H1 (cell line): ENCODE measurements around the gene FJX1. TPM values are rescaled to one million over a fixed set of nuclear protein-coding genes. Genes with fewer than 3 reads are reported as not detected.

Experiments used
- CTCF ChIA-PET: fragments of 300-600 bp; sonication (Branson Sonifier 250); formaldehyde crosslinking; loops from one replicate; lab custom pipeline; 2021; ENCODE audit not compliant: partially characterized antibody; lab: Charles Lee
- POLR2A ChIA-PET: fragments of 300-600 bp; sonication (Branson Sonifier 250); formaldehyde crosslinking; loops from one replicate; lab custom pipeline; 2021; ENCODE audit warnings: inconsistent platforms; ENCODE audit not compliant: partially characterized antibody; lab: Charles Lee
- DNase-seq, 2 experiments: peaks; one replicate each; pipeline versions ENCODE4 v3.0.0 to v3.0.0-alpha.2; 2010 to 2022; ENCODE audit warnings: low spot score in 2 of 2, low read depth in 1 of 2, mixed read lengths in 1 of 2
- FAIRE-seq: peaks from 2 replicates; lab custom pipeline; 2011; peaks lifted over from hg19 to GRCh38; lab: Jason Lieb, UNC
- H2AFZ ChIP-seq: 2 replicates; pipeline ENCODE4 v1.8.1; 2012; ENCODE audit warnings: low read length, inconsistent platforms
- H2AK5ac ChIP-seq: 2 replicates; pipeline ENCODE4 v1.6.1; 2013; ENCODE audit warnings: low read depth, low read length
- H2BK120ac ChIP-seq: replicated peaks from 2 replicates; pipeline ENCODE3; 2013; ENCODE audit warnings: low read depth, low read length, inconsistent platforms
- H2BK12ac ChIP-seq: 2 replicates; pipeline ENCODE4 v1.6.1; 2013; ENCODE audit warnings: low read depth, low read length
- H2BK15ac ChIP-seq: 2 replicates; pipeline ENCODE4 v1.6.1; 2013; ENCODE audit warnings: low read length
- H2BK20ac ChIP-seq: 2 replicates; pipeline ENCODE4 v1.6.1; 2013; ENCODE audit warnings: low read length
- H2BK5ac ChIP-seq: 2 replicates; pipeline ENCODE4 v1.6.1; 2013; ENCODE audit warnings: low read depth, low read length
- H3K14ac ChIP-seq: 2 replicates; pipeline ENCODE4 v1.6.1; 2013; ENCODE audit warnings: inconsistent platforms; ENCODE audit not compliant: insufficient read length
- H3K18ac ChIP-seq: 2 replicates; pipeline ENCODE4 v1.6.1; 2013; ENCODE audit warnings: low read length; ENCODE audit errors: extremely low read depth
- H3K23ac ChIP-seq: 2 replicates; pipeline ENCODE4 v1.6.1; 2013; ENCODE audit warnings: inconsistent platforms; ENCODE audit not compliant: insufficient read length
- H3K23me2 ChIP-seq: 2 replicates; pipeline ENCODE4 v1.6.1; 2013; ENCODE audit warnings: low read depth, low read length
- H3K27ac ChIP-seq: 2 replicates; pipeline ENCODE4 v1.6.1; 2011; ENCODE audit warnings: low read depth, low read length, inconsistent platforms
- H3K27me3 ChIP-seq, 4 experiments: replicated peaks in 1 of 4; 1 replicate in 1 of 4; 2 replicates in 3 of 4; pipeline versions ENCODE4 v1.6.1 to v1.8.1; 2011 to 2013; ENCODE audit warnings: low read length in 3 of 4, mild to moderate bottlenecking in 3 of 4, inconsistent platforms in 2 of 4, mixed read lengths in 2 of 4, moderate library complexity in 1 of 4; ENCODE audit not compliant: control insufficient read depth in 3 of 4, insufficient read depth in 3 of 4; ENCODE audit errors: extremely low read depth in 1 of 4
- H3K36me3 ChIP-seq, 4 experiments: 2 replicates each; pipeline versions ENCODE4 v1.6.1 to v1.8.1; 2011 to 2013; ENCODE audit warnings: mild to moderate bottlenecking in 4 of 4, low read length in 3 of 4, moderate library complexity in 2 of 4, control low read depth in 1 of 4, inconsistent platforms in 1 of 4; ENCODE audit not compliant: insufficient read depth in 4 of 4, control insufficient read depth in 2 of 4
- H3K4ac ChIP-seq: replicated peaks from 2 replicates; pipeline ENCODE3; 2013; ENCODE audit warnings: low read length, low read depth, mixed read lengths, inconsistent platforms; ENCODE audit not compliant: insufficient read length
- H3K4me1 ChIP-seq, 4 experiments: replicated peaks in 1 of 4; 1 replicate in 1 of 4; 2 replicates in 3 of 4; pipeline versions ENCODE4 v1.6.1 to v1.8.1; 2011 to 2013; ENCODE audit warnings: low read length in 3 of 4, inconsistent platforms in 2 of 4, mixed read lengths in 1 of 4; ENCODE audit not compliant: insufficient read depth in 4 of 4, control insufficient read depth in 3 of 4
- H3K4me2 ChIP-seq, 2 experiments: 2 replicates each; pipeline versions ENCODE4 v1.6.1 to v1.8.1; 2011 to 2013; ENCODE audit warnings: low read depth in 2 of 2, low read length in 2 of 2, control low read depth in 1 of 2, inconsistent platforms in 1 of 2, mild to moderate bottlenecking in 1 of 2; ENCODE audit not compliant: insufficient read depth in 1 of 2
- H3K4me3 ChIP-seq, 4 experiments: fragments of 200-600, 300-600 bp in 1 of 4; sonication (generic), shearing (Covaris generic), sonication (Bioruptor Twin) in 1 of 4; 2 replicates each; pipeline versions ENCODE4 v1.5.1 to v1.8.1; 2011 to 2016; ENCODE audit warnings: low read length in 4 of 4, low read depth in 3 of 4, control low read depth in 2 of 4, inconsistent platforms in 2 of 4, mild to moderate bottlenecking in 2 of 4, mixed read lengths in 1 of 4, moderate library complexity in 1 of 4; ENCODE audit not compliant: insufficient read depth in 2 of 4; ENCODE audit errors: extremely low read depth in 1 of 4
- H3K56ac ChIP-seq: replicated peaks from 2 replicates; pipeline ENCODE3; 2013; ENCODE audit warnings: low read depth, mild to moderate bottlenecking, mixed read lengths, low read length, inconsistent platforms; ENCODE audit not compliant: insufficient read length
- H3K79me1 ChIP-seq: 2 replicates; pipeline ENCODE4 v1.6.1; 2013; ENCODE audit warnings: low read depth, low read length, control low read depth
- H3K79me2 ChIP-seq, 2 experiments: 2 replicates each; pipeline versions ENCODE4 v1.6.1 to v1.8.1; 2012 to 2013; ENCODE audit warnings: low read length in 2 of 2, mild to moderate bottlenecking in 2 of 2, inconsistent platforms in 1 of 2; ENCODE audit not compliant: insufficient read depth in 2 of 2, control insufficient read depth in 1 of 2
- H3K9ac ChIP-seq, 4 experiments: replicated peaks in 1 of 4; 1 replicate in 1 of 4; 2 replicates in 3 of 4; pipeline versions ENCODE4 v1.6.1 to v1.8.1; 2011 to 2013; ENCODE audit warnings: low read depth in 3 of 4, low read length in 3 of 4, control low read depth in 2 of 4, mild to moderate bottlenecking in 2 of 4, moderate library complexity in 2 of 4, inconsistent platforms in 1 of 4; ENCODE audit errors: extremely low read depth in 1 of 4
- H3K9me3 ChIP-seq, 2 experiments: 2 replicates each; pipeline versions ENCODE4 v1.6.1 to v1.8.1; 2012 to 2013; ENCODE audit warnings: mild to moderate bottlenecking in 2 of 2, moderate library complexity in 2 of 2, control low read depth in 1 of 2, inconsistent platforms in 1 of 2, low read depth in 1 of 2, low read length in 1 of 2, mixed read lengths in 1 of 2; ENCODE audit not compliant: insufficient read depth in 2 of 2
- H4K20me1 ChIP-seq, 2 experiments: replicated peaks in 1 of 2; 2 replicates each; pipeline versions ENCODE3 to v1.8.1; 2011 to 2013; ENCODE audit warnings: inconsistent platforms in 2 of 2, low read length in 2 of 2, mild to moderate bottlenecking in 1 of 2; ENCODE audit not compliant: insufficient read depth in 2 of 2, control insufficient read depth in 1 of 2
- H4K5ac ChIP-seq: 2 replicates; pipeline ENCODE4 v1.6.1; 2013; ENCODE audit warnings: low read length, low read depth, mixed read lengths, inconsistent platforms; ENCODE audit not compliant: insufficient read length
- H4K8ac ChIP-seq: 2 replicates; pipeline ENCODE4 v1.8.0; 2013; ENCODE audit warnings: mild to moderate bottlenecking, moderate library complexity, low read length, inconsistent platforms; ENCODE audit not compliant: insufficient read depth; ENCODE audit errors: extremely low read depth
- H4K91ac ChIP-seq: replicated peaks from 2 replicates; pipeline ENCODE3; 2013; ENCODE audit warnings: low read length, mixed read lengths, inconsistent platforms; ENCODE audit not compliant: insufficient read length
- CEBPB ChIP-seq: IDR thresholded peaks from 2 replicates; pipeline ENCODE4 v1.6.1; 2012; ENCODE audit warnings: low read depth, low read length
- JUN ChIP-seq: IDR thresholded peaks from 2 replicates; pipeline ENCODE4 v1.6.1; 2011; ENCODE audit warnings: low read depth, mild to moderate bottlenecking, improper control_type of control experiment, low read length
- PHF8 ChIP-seq: fragments of 200-600 bp; sonication (generic); conservative IDR thresholded peaks from 2 replicates; pipeline ENCODE4 v1.7.1; 2012; ENCODE audit warnings: low read depth, mild to moderate bottlenecking, inconsistent platforms, low read length, moderate library complexity
- RBBP5 ChIP-seq: IDR thresholded peaks from 2 replicates; pipeline ENCODE4 v1.7.1; 2012; ENCODE audit warnings: low read depth, mild to moderate bottlenecking, inconsistent platforms, low read length, moderate library complexity, borderline replicate concordance
- RNF2 ChIP-seq: fragments of 200-900, 300-1000 bp; sonication (generic); IDR thresholded peaks from 2 replicates; pipeline ENCODE4 v1.7.1; 2016; ENCODE audit warnings: borderline replicate concordance, low read depth, mild to moderate bottlenecking, antibody characterized with exemption, low read length; ENCODE audit not compliant: poor library complexity, severe bottlenecking; ENCODE audit errors: missing control alignments
- RXRA ChIP-seq: IDR thresholded peaks from 2 replicates; pipeline ENCODE4 v1.6.1; 2011; ENCODE audit warnings: low read depth, mild to moderate bottlenecking, low read length, moderate library complexity; ENCODE audit not compliant: insufficient read depth
- SRF ChIP-seq: IDR thresholded peaks from 2 replicates; pipeline ENCODE4 v1.6.1; 2011; ENCODE audit warnings: mild to moderate bottlenecking, low read depth, low read length, moderate library complexity
- WGBS, 2 experiments: shearing (Covaris generic) in 1 of 2; methylation state at CpG; one replicate each; pipeline versions ENCODE4 v1.1.6 to v1.1.7; 2013 to 2015; ENCODE audit warnings: low lambda C conversion rate in 2 of 2, mixed read lengths in 2 of 2, inconsistent platforms in 1 of 2, low coverage in 1 of 2, missing lambda C conversion rate in 1 of 2; ENCODE audit not compliant: insufficient replicate concordance in 2 of 2, insufficient coverage in 1 of 2, insufficient read length in 1 of 2; ENCODE audit errors: extremely low coverage in 1 of 2, missing lambda C conversion rate in 1 of 2; 5-methylcytosine and 5-hydroxymethylcytosine counted together
- polyA plus RNA-seq, 7 experiments: library from polyadenylated mRNA; depleted of rRNA in 3 of 7; stranded (reverse) in 5 of 7; unstranded in 2 of 7; fragments of >200 nt in 5 of 7; fragments of 200-250 nt in 2 of 7; gene quantifications; 1 replicate in 5 of 7; 2 replicates in 1 of 7; 4 replicates in 1 of 7; pipeline versions ENCODE4 v1.2.1 to v1.2.3, GENCODE V29; 2011 to 2013; ENCODE audit warnings: missing spikeins in 2 of 7, mixed read lengths in 2 of 7
- total RNA-seq: library from RNA; stranded (reverse); fragmentation: NEBNext Ultra II Directional; extraction: Animal tissue kit (Norgen Biotek cat#: 25700); gene quantifications from 2 replicates; pipeline ENCODE4 v1.2.1, GENCODE V29; 2021

FJX1 gene
- total and polyA plus RNA-seq, 2 of the 8 experiments (the other 6 are each of a cell fraction or from before 2014, with no cell fraction given), result 6.3 to 13.3 TPM

DNA sequence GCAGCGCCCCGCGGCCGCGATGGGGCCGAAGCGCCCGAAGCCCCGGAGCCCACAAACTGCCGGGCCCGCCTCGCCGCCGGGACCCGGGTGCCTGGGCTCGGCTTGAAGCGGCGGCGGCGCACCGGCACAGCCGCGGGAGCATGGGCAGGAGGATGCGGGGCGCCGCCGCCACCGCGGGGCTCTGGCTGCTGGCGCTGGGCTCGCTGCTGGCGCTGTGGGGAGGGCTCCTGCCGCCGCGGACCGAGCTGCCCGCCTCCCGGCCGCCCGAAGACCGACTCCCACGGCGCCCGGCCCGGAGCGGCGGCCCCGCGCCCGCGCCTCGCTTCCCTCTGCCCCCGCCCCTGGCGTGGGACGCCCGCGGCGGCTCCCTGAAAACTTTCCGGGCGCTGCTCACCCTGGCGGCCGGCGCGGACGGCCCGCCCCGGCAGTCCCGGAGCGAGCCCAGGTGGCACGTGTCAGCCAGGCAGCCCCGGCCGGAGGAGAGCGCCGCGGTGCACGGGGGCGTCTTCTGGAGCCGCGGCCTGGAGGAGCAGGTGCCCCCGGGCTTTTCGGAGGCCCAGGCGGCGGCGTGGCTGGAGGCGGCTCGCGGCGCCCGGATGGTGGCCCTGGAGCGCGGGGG is 346 bp downstream of the FJX1 start:
- H2BK120ac ChIP-seq, result no peak overlapping the region
- H2BK15ac ChIP-seq, result no peak overlapping the region
- H4K5ac ChIP-seq, result no peak overlapping the region
- CTCF ChIA-PET, result interaction anchor here (0.8 to 1.9 kb wide), 11 partner anchors 21 to 647 kb away, joined by 3 to 8 read pairs (median 4); no protein-coding TSS in a partner anchor
- H2BK12ac ChIP-seq, result no peak overlapping the region
- peaks cover 11% of the 10 kb centered on the region; the same call in 1 of the 2 replicates for H3K23me2 ChIP-seq
- H3K79me1 ChIP-seq, result no peaks in the 10 kb centered on the region
- H3K36me3 ChIP-seq, result no peaks in the 10 kb centered on the region
- peaks cover 7 to 29% (median 22%) of the 10 kb centered on the region in 4 experiments for H3K27me3 ChIP-seq
- H3K18ac ChIP-seq, result no peak overlapping the region
- no peak overlapping the region for H3K23ac ChIP-seq
- no peak for FAIRE-seq
- H3K4me1 ChIP-seq, result peaks cover 3 to 19% (median 6%) of the 10 kb centered on the region in 4 experiments; a peak in 5 of 7 replicates
- POLR2A ChIA-PET, result interaction anchor here (1.0 to 3.3 kb wide), 6 partner anchors 10 to 491 kb away, joined by 3 to 14 read pairs (median 4); partner anchors contain the start of gene TRIM44
- TF ChIP-seq RNF2 (no peak), PHF8 (0 out of 2 replicates have a peak, but pooled peaks have one; percentile 11), JUN (no peak), SRF (no peak), CEBPB (no peak), RXRA (no peak), RBBP5 (peak; percentile 9; the same call in 1 of the 2 replicates)
- TF ChIP-seq, all 59 proteins: peak for 2
- no peaks in the 10 kb centered on the region for H3K79me2 ChIP-seq
- no peak overlapping the region for H2AFZ ChIP-seq
- H3K4me3 ChIP-seq, result peak overlapping the region; percentile 55 to 76 (median 72)
- H3K56ac ChIP-seq, result no peak overlapping the region
- no peak overlapping the region for H2BK5ac ChIP-seq
- no peak overlapping the region for H2AK5ac ChIP-seq
- H4K8ac ChIP-seq, result peak overlapping the region; percentile 72
- no peak for DNase-seq
- no peaks in the 10 kb centered on the region for H3K9me3 ChIP-seq
- no peak overlapping the region for H3K27ac ChIP-seq
- no peaks in the 10 kb centered on the region for H4K20me1 ChIP-seq
- H3K9ac ChIP-seq, result peak overlapping the region in 1 of 4 experiments; percentile 56; a peak in 2 of 7 replicates
- 1% methylated on average over 70 of the region's 91 CpGs; no CpG with 5 or more reads in 1 of the 2 experiments for WGBS, 2 experiments
- no peak overlapping the region for H4K91ac ChIP-seq
- no peak overlapping the region for H2BK20ac ChIP-seq
- peak overlapping the region; percentile 79 to 91 for H3K4me2 ChIP-seq
- no peak overlapping the region for H3K14ac ChIP-seq
- no peak overlapping the region for H3K4ac ChIP-seq
